Right renal pelvis (tissue), 4 donors: ENCODE data around the gene CD180. TPM values are rescaled to one million over a fixed set of nuclear protein-coding genes. Genes with fewer than 3 reads are reported as not detected.
A peak's percentile ranks its signal among the peaks of the same experiment; 100 is the strongest.

Experiments used
- DNase-seq, 4 donors: peaks; one replicate each; pipeline ENCODE4 v3.0.0-alpha.2; 2013; ENCODE audit warnings: low read depth in 4 of 4, low spot score in 3 of 4, missing footprints in 1 of 4
- polyA plus RNA-seq, 4 donors: library from polyadenylated mRNA; unstranded; fragments of 120-200 nt; gene quantifications; one replicate each; pipeline ENCODE4 v1.2.1, GENCODE V29; 2013; ENCODE audit not compliant: insufficient read length in 4 of 4

Gene CD180
- polyA plus RNA-seq, result under 1 TPM; 0.31 to 0.89 (median 0.72) TPM

- no peak for DNase-seq
These were observed at the start of gene CD180 for GRCh38 chr5:67196537-67197059. Gene CD180, minus strand, starts transcription at chr5:67196799. Its CDS starts 158 bp downstream, at chr5:67196641.

- peak; percentile 63 to 78 (median 75) for DNase-seq
These were observed 49.5 kb upstream of the CD180 start for GRCh38 chr5:67246108-67246507.

GRCh38 chr5:67245259-67245846, 48.8 kb upstream of the CD180 start:
- no peak for DNase-seq

- DNase-seq, result no peak
These were observed 47.8 kb upstream of the CD180 start for GRCh38 chr5:67244345-67244793.

GRCh38 chr5:67243944-67244343, 47.3 kb upstream of the CD180 start:
- no peak for DNase-seq

- no peak for DNase-seq
These were observed 46.8 kb upstream of the CD180 start for GRCh38 chr5:67243349-67243748.

- no peak for DNase-seq
These were observed 44.7 kb upstream of the CD180 start for GRCh38 chr5:67241326-67241725.

- no peak for DNase-seq
These were observed 44.2 kb upstream of the CD180 start for GRCh38 chr5:67240846-67241245.

- no peak for DNase-seq
These were observed 43.5 kb upstream of the CD180 start for GRCh38 chr5:67240065-67240464.

- no peak for DNase-seq
These were observed 41.6 kb upstream of the CD180 start for GRCh38 chr5:67238191-67238590.

- DNase-seq, result no peak
These were observed 39.0 kb upstream of the CD180 start for GRCh38 chr5:67235399-67236110.

- no peak for DNase-seq
These were observed 38.1 kb upstream of the CD180 start for GRCh38 chr5:67234671-67235176.

GRCh38 chr5:67233075-67233474, 36.5 kb upstream of the CD180 start:
- no peak for DNase-seq

- DNase-seq, result no peak
These were observed 26.6 kb upstream of the CD180 start for GRCh38 chr5:67223211-67223610.

- no peak for DNase-seq
These were observed 25.8 kb upstream of the CD180 start for GRCh38 chr5:67222243-67223025.

- DNase-seq, result no peak
These were observed 25.1 kb upstream of the CD180 start for GRCh38 chr5:67221487-67222242.

- DNase-seq, result no peak
These were observed 20.0 kb upstream of the CD180 start for GRCh38 chr5:67216564-67216963.

GRCh38 chr5:67215519-67216471, 19.2 kb upstream of the CD180 start:
- no peak for DNase-seq
